ENCODE results near the gene GRAMD1B. TPM values are rescaled to one million over a fixed set of nuclear protein-coding genes. Genes with fewer than 3 reads are reported as not detected.

GRAMD1B gene
- polyA plus RNA-seq, 2 of the 4 experiments (the other 2 are of a cell fraction): 55.5 to 108 TPM

- H3K4me3 ChIP-seq: no peak overlapping the region
- ChIA-PET POLR2A (no interaction called here), CTCF (interaction anchor here (1.0 to 7.9 kb wide), 12 partner anchors 9 to 215 kb away, joined by 3 to 147 read pairs (median 10); no protein-coding TSS in a partner anchor)
- peak overlapping the region; percentile 92 to 96; a peak in 5 of 6 replicates for H3K27ac ChIP-seq
- H3K9me3 ChIP-seq: no peaks in the 10 kb centered on the region
- ATAC-seq: no peak
- peaks cover 80% of the 10 kb centered on the region for H3K4me1 ChIP-seq
- no peak for TF ChIP-seq SREBF2 (IDR thresholded peaks at IDR 0.05)
- no peak for TF ChIP-seq NFE2L2 (conservative IDR thresholded peaks at IDR 0.05; ENCODE audit: low read length)
- TF ChIP-seq CTCF (IDR thresholded peaks at IDR 0.05): no peak
- no peak for TF ChIP-seq RFX5 (IDR thresholded peaks at IDR 0.05)
- TF ChIP-seq ELK1 (IDR thresholded peaks at IDR 0.05; ENCODE audit: low read depth, low read length): no peak
- TF ChIP-seq POLR2A (IDR thresholded peaks at IDR 0.05; ENCODE audit: low read length): no peak
- TF ChIP-seq EHF (CRISPR knock-in tag; IDR thresholded peaks at IDR 0.05): no peak
- no peak for TF ChIP-seq ZNF302 (CRISPR knock-in tag; IDR thresholded peaks at IDR 0.05)
- TF ChIP-seq KDM1A (IDR thresholded peaks at IDR 0.05; ENCODE audit: low read depth): no peak
- no peak for TF ChIP-seq HOXB5 (CRISPR knock-in tag; IDR thresholded peaks at IDR 0.05)
- TF ChIP-seq ZC3H11A (IDR thresholded peaks at IDR 0.05): no peak
- TF ChIP-seq PBX3 (IDR thresholded peaks at IDR 0.05): no peak
- TF ChIP-seq BHLHE40 (IDR thresholded peaks at IDR 0.05; ENCODE audit: low read depth, low read length): no peak
- no peak for TF ChIP-seq RARB (CRISPR knock-in tag; IDR thresholded peaks at IDR 0.05)
- no peak for TF ChIP-seq CHD2 (IDR thresholded peaks at IDR 0.05; ENCODE audit: low read length, partially characterized antibody)
- TF ChIP-seq TFCP2L1 (CRISPR knock-in tag; IDR thresholded peaks at IDR 0.05): no peak
- TF ChIP-seq FOXS1 (CRISPR knock-in tag; IDR thresholded peaks at IDR 0.05): no peak
- no peak for TF ChIP-seq JUN (IDR thresholded peaks at IDR 0.05)
- TF ChIP-seq HES2 (IDR thresholded peaks at IDR 0.05): no peak
- TF ChIP-seq POLR2AphosphoS2 (conservative IDR thresholded peaks at IDR 0.05; ENCODE audit: low read length): no peak
- H3K4me2 ChIP-seq: peak overlapping the region; percentile 30; the same call in 1 of the 3 replicates
- 84% methylated on average over 8 of the region's 9 CpGs for WGBS (ENCODE audit: missing lambda C conversion rate)
- no peak for DNase-seq (ENCODE audit: low read depth in 1 of 2, low spot score in 1 of 2)
- no peak for FAIRE-seq
Measured at GRCh38 chr11:123477205-123477907, 47.3 kb downstream of the GRAMD1B start.

GRCh38 chr11:123478352-123478987, 48.4 kb downstream of the GRAMD1B start:
- WGBS (ENCODE audit: missing lambda C conversion rate): 22% methylated on average over 5 of the region's 5 CpGs
- DNase-seq (ENCODE audit: low read depth in 1 of 2, low spot score in 1 of 2) (peak; percentile 71 to 80), ATAC-seq (peak; percentile 50 to 57; a peak in 3 of 6 replicates), FAIRE-seq (no peak)
- Histone ChIP-seq H3K9me3 (no peaks in the 10 kb centered on the region), H3K4me3 (no peak overlapping the region), H3K27ac (peak overlapping the region; percentile 58 to 96), H3K4me2 (peak overlapping the region; percentile 30; the same call in 2 of the 3 replicates), H3K4me1 (peaks cover 80% of the 10 kb centered on the region)
- TF ChIP-seq ZSCAN20 (CRISPR knock-in tag; IDR thresholded peaks at IDR 0.05): no peak
- TF ChIP-seq RAD21 (conservative IDR thresholded peaks at IDR 0.05 in 1 of 2, IDR thresholded peaks at IDR 0.05 in 1 of 2): peak; percentile 84 to 85
- peak; percentile 69 for TF ChIP-seq CTCF (IDR thresholded peaks at IDR 0.05)
- TF ChIP-seq SMC3 (IDR thresholded peaks at IDR 0.05): peak; percentile 61; the same call in 2 of the 3 replicates
- ChIA-PET POLR2A (no interaction called here), CTCF (interaction anchor here (0.6 to 7.9 kb wide), 35 partner anchors 8 to 375 kb away, joined by 3 to 147 read pairs (median 4); no protein-coding TSS in a partner anchor)
